Right lobe of liver (tissue), 6 donors: ENCODE data around the gene FLT1. TPM values are rescaled to one million over a fixed set of nuclear protein-coding genes. Genes with fewer than 3 reads are reported as not detected.

Source experiments
- ATAC-seq, 4 donors: fragments of 200-7000 bp; cut with Tn5 transposase; one replicate each; pipeline ENCODE4 v1.9.1; 2020; ENCODE audit warnings: mild to moderate bottlenecking in 4 of 4, moderate library complexity in 4 of 4
- DNase-seq, 3 donors: peaks; one replicate each; pipeline ENCODE4 v3.0.0-alpha.2; 2020
- H3K27ac ChIP-seq, 3 donors: fragments of 200-600 bp; one replicate each; pipeline ENCODE4 v1.8.0; 2022
- H3K27me3 ChIP-seq, 2 donors: fragments of 200-600 bp; one replicate each; pipeline ENCODE4 v1.8.0; 2022
- H3K36me3 ChIP-seq, 4 donors: fragments of 200-600 bp; sonication (generic) in 1 of 4; one replicate each; pipeline versions ENCODE4 v1.5.1 to v1.8.0; 2017 to 2022; ENCODE audit warnings: control low read depth in 1 of 4
- H3K4me1 ChIP-seq, 4 donors: fragments of 200-600 bp; sonication (generic) in 1 of 4; one replicate each; pipeline versions ENCODE4 v1.5.1 to v1.8.0; 2017 to 2022; ENCODE audit warnings: control low read depth in 1 of 4
- H3K4me3 ChIP-seq, 3 donors: fragments of 200-600 bp; one replicate each; pipeline ENCODE4 v1.8.0; 2022
- H3K9me3 ChIP-seq, 4 donors: fragments of 200-600 bp; sonication (generic) in 1 of 4; one replicate each; pipeline versions ENCODE4 v1.5.1 to v1.8.0; 2017 to 2022; ENCODE audit warnings: control low read depth in 1 of 4
- POLR2A ChIP-seq: fragments of 450-650 bp; IDR thresholded peaks from one replicate; pipeline ENCODE4 v1.6.1; 2017; ENCODE audit warnings: antibody characterized with exemption, mild to moderate bottlenecking
- WGBS: methylation state at CpG from one replicate; pipeline ENCODE4 v1.1.6; 2018; ENCODE audit warnings: low coverage, low lambda C conversion rate; ENCODE audit not compliant: insufficient coverage; ENCODE audit errors: missing lambda C conversion rate; 5-methylcytosine and 5-hydroxymethylcytosine counted together
- intact Hi-C, 2 donors: fragments of 100-400 bp; cut with DNase I; formaldehyde crosslinking; loops; one replicate each; pipeline versions ENCODE4 v1.11.2 to v1.14.1; 2022
- total RNA-seq, 6 experiments: library from RNA; depleted of rRNA in 2 of 6; stranded (reverse); fragments of >200 nt in 2 of 6; fragmentation: NEBNext Ultra II Directional in 3 of 6; extraction: Animal tissue kit (Norgen Biotek cat#: 25700) in 3 of 6; gene quantifications; one replicate each; pipeline versions ENCODE4 v1.1.0 to v1.2.4, GENCODE V29; 2016 to 2023
- TF ChIP-seq, protein P1 (sequence below), 4 donors: fragments of 200-600 bp in 3 of 4; fragments of 450-650 bp in 1 of 4; IDR thresholded peaks; one replicate each; pipeline versions ENCODE4 v1.5.1 to v1.8.0; 2016 to 2022; ENCODE audit warnings: antibody characterized with exemption in 4 of 4, mild to moderate bottlenecking in 2 of 4
- donor health status: DM: no; HTN: yes; CAD: no.
- donor health status: DM: no; HTN: no; CAD: no.
- donor health status: DM: no; HTN: no; CAD: no.
- donor health status: DM: no; HTN: yes; CAD: no.
- donor health status: DM: no; HTN: yes; CAD: no.

The FLT1 gene
- total RNA-seq, 6 experiments from 2014 or later = 10.6 to 66.4 (median 20.5) TPM

DNA sequence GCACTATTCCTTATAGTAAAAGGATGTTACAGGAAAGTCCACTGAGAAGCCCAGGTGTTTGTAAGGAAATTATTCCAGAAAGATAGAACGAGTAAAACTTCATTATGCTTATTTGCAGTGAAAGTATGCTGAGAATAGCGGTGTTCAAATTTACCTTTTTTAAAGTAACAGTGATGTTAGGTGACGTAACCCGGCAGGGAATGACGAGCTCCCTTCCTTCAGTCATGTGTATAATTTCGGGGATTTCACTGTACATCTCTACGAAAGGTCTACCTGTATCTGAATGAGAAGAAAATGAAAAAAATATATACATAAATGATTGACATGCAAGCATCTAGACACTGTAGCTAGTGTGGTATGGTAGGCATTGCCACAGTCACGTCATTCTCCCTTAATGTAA is 56.9 kb downstream of the FLT1 start:
- WGBS = 57% methylated on average over 8 of the region's 8 CpGs
- Histone ChIP-seq H3K9me3 (no peaks in the 10 kb centered on the region), H3K36me3 (no peaks in the 10 kb centered on the region), H3K4me1 (no peaks in the 10 kb centered on the region), H3K27me3 (no peaks in the 10 kb centered on the region), H3K4me3 (no peak overlapping the region), H3K27ac (no peak overlapping the region)
- ATAC-seq = no peak
- DNase-seq = no peak
- TF ChIP-seq, protein P1, sequence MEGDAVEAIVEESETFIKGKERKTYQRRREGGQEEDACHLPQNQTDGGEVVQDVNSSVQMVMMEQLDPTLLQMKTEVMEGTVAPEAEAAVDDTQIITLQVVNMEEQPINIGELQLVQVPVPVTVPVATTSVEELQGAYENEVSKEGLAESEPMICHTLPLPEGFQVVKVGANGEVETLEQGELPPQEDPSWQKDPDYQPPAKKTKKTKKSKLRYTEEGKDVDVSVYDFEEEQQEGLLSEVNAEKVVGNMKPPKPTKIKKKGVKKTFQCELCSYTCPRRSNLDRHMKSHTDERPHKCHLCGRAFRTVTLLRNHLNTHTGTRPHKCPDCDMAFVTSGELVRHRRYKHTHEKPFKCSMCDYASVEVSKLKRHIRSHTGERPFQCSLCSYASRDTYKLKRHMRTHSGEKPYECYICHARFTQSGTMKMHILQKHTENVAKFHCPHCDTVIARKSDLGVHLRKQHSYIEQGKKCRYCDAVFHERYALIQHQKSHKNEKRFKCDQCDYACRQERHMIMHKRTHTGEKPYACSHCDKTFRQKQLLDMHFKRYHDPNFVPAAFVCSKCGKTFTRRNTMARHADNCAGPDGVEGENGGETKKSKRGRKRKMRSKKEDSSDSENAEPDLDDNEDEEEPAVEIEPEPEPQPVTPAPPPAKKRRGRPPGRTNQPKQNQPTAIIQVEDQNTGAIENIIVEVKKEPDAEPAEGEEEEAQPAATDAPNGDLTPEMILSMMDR (IDR thresholded peaks at IDR 0.05) = no peak
- TF ChIP-seq POLR2A = no peak
- intact Hi-C loops = no loop called here

DNA sequence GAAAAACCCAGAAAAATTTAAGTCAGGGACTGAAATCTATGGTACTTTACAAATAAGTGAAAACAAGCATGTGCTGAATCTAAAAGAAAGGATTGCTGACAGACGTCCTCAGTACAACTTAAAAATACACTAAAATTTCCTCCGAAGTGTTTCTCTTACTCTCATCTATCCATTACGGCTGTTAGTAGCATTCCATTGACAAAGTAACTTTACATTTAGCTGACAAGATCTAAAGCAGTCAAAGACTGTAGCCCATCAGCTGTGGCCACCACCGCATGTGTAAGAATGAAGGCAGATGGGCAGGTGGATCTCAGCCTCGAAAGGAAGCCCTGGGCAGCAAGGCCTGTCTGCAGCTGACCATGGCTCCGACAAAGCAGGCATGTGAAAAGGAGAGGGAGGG is 59.0 kb downstream of the FLT1 start:
- WGBS = 31% methylated on average over 6 of the region's 6 CpGs
- H3K36me3 ChIP-seq = no peaks in the 10 kb centered on the region
- H3K27ac ChIP-seq = no peak overlapping the region
- H3K9me3 ChIP-seq = no peaks in the 10 kb centered on the region
- DNase-seq = no peak
- no peak for TF ChIP-seq POLR2A
- TF ChIP-seq, protein P1 (IDR thresholded peaks at IDR 0.05) = no peak
- intact Hi-C loops = no loop called here
- no peaks in the 10 kb centered on the region for H3K4me1 ChIP-seq
- no peak for ATAC-seq
- no peak overlapping the region for H3K4me3 ChIP-seq
- peaks cover 0 to 6% of the 10 kb centered on the region in 2 donors for H3K27me3 ChIP-seq

DNA sequence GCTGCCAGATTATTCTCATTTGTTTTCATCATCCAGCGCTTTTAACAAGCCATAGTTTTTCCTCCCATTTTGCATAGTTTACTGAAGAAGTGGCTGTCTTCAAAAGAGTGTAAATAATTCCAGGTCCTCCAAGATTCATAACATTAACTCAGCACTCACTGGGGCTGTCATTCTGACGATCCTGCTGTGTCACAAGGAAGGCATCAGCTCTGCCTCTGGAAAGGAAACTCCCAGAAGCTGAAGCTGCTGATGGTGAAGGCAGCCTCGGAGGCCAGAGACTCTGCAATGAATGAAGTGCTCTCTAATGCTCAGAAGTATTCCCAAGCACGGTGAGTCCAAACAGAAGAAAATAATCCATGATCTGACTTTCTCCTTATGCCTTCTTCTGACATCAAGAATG is 60.0 kb downstream of the FLT1 start:
- Histone ChIP-seq H3K4me1 (no peaks in the 10 kb centered on the region), H3K27me3 (peaks cover 0 to 6% of the 10 kb centered on the region in 2 donors), H3K4me3 (no peak overlapping the region), H3K9me3 (no peaks in the 10 kb centered on the region), H3K36me3 (no peaks in the 10 kb centered on the region), H3K27ac (no peak overlapping the region)
- TF ChIP-seq, protein P1 (IDR thresholded peaks at IDR 0.05) = no peak
- no peak for TF ChIP-seq POLR2A
- intact Hi-C loops = no loop called here
- ATAC-seq = no peak
- 24% methylated on average over 4 of the region's 4 CpGs for WGBS
- DNase-seq = no peak

DNA sequence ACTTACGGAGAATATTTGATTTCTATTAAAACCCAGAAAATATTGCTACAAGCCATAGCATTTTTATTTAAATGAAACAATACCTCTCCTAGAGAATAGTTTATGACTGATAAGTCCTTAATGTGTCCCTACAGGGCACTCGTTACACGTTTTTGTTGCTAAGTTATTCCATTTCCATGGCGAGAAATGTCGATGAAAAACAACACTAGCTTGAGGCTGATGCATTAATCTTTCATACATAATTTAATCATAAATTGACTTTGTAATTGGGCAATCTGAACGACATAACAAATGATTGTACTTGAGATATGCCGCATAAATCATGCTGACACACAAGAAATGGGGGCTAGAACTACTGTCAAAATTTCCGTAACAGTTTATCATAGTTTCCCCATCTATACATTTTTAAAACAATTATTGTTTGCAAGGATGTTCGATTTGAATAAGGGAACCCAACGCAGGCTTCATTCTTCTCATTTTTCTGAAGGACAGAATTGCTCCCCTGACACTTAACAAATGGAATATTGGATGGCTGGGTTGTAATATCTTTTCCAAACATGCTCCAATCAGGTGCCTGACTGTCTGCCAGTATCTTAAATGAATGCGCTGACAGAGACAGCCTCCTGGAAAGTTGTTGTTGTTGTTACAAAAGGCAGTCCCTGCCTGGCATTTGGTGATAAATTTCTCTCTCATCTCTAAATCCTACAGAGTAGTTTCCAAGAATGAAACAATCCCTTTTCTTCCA is 61.9 kb downstream of the FLT1 start:
- intact Hi-C loops = no loop called here
- DNase-seq = no peak
- H3K27me3 ChIP-seq = peaks cover 0 to 6% of the 10 kb centered on the region in 2 donors
- H3K9me3 ChIP-seq = no peaks in the 10 kb centered on the region
- TF ChIP-seq, protein P1 (IDR thresholded peaks at IDR 0.05) = no peak
- no peak for TF ChIP-seq POLR2A
- no peak for ATAC-seq
- WGBS = 42% methylated on average over 10 of the region's 11 CpGs
- no peak overlapping the region for H3K27ac ChIP-seq
- H3K36me3 ChIP-seq = no peaks in the 10 kb centered on the region
- no peaks in the 10 kb centered on the region for H3K4me1 ChIP-seq
- no peak overlapping the region for H3K4me3 ChIP-seq
